Daoy (cell line): Measurements from ENCODE around the gene F3. TPM values are rescaled to one million over a fixed set of nuclear protein-coding genes. Genes with fewer than 3 reads are reported as not detected.

ENCODE experiments used
- DNase-seq: peaks from one replicate; pipeline ENCODE4 v3.0.0-alpha.2; 2015; ENCODE audit warnings: low read depth
- total RNA-seq: library from RNA; depleted of rRNA; stranded (reverse); fragments of >200 nt; shearing (Covaris generic); gene quantifications from 2 replicates; pipeline ENCODE4 v1.2.3, GENCODE V29; 2014; rRNA removed

F3 gene
- total RNA-seq, 1 experiment from 2014 or later: 96.7 TPM

- DNase-seq: peak; percentile 49
These were observed 14.0 kb downstream of the F3 start for GRCh38 chr1:94527447-94528031.

DNA sequence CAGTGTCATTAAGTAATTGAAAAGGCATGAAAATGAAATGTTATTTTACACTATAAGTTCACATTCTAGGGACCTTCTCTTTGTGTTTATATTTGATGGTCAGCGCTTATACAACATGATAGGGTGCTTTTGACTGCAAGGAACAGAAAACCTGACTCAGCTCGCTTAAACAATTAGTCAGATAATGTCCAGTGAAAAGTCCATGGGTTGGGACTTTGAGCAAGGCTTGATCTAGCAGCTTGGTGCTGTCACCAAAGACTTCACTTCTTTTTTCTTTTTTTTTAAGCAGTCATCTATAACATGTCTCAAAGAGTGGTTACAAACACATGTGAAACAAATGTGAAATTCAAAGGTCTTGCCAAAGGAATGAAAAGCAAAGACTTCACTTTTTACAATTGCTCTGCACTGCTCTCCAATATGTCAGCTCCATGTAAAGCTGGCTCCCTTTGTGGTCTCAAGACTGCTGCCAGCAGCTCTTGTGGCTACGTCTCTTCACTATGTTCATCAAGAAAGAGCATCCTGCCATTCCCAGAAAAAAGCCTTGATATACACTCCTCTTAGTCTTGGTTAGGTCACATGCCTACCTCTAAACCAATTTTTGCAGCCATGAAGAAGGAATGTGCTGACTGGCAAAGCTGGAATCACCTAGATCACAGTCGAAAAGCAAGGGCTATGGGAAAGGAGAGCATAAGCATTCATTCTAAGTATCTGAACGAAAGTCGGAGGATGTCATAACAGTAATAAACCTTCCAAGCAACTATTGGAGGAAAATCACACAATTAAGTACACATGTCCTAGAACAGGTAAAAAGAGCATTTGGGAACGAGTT, 15.2 kb downstream of the F3 start:
- DNase-seq: no peak

- no peak for DNase-seq
These were observed 17.0 kb downstream of the F3 start for GRCh38 chr1:94524531-94524930.

DNA sequence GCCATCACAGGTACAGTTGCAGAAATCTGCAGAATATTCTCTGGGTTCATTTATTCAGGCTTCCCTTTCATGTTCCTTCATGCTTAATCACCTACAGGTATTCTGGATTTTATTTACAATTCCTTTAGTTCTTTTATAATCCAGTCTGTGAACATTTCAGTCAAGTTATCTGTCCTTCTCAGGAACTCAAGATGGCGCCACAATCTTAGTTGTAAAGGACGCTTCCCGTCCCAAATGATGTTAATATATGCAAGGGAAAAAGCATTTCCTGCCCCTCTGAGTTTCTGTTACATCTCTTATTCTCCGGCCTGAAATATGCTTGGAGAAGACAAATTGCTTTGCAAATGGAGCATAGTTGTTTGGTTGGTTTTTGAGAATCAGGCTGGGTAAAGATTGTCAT, 19.3 kb downstream of the F3 start:
- peak; percentile 69 for DNase-seq

GRCh38 chr1:94519351-94519750, 22.2 kb downstream of the F3 start:
- no peak for DNase-seq

GRCh38 chr1:94515296-94515947, 26.1 kb downstream of the F3 start:
- DNase-seq: no peak

GRCh38 chr1:94514095-94514727, 27.3 kb downstream of the F3 start:
- DNase-seq: peak; percentile 46

- no peak for DNase-seq
These were observed 28.7 kb downstream of the F3 start for GRCh38 chr1:94512816-94513215.

DNA sequence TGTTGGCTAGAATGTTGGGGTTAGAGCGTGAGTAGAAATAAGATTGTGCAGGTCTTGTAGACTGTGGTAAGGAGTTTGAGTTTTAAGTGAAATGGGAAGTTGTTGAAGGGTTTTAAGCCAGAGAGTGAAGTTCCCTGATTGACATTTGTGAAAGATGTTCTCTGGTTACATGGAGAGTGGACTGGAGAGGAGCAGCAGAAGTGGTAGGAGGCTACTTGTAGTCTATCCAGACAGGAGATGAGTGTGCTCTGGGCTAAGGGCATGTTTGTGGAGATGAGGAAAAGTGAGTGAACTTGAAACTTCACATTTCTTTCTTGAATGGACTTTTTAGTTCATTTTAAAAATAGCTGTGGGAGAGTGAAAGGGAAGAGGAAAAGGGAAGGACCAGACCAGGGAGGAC, 37.0 kb downstream of the F3 start:
- DNase-seq: no peak

- no peak for DNase-seq
These were observed 38.4 kb downstream of the F3 start for GRCh38 chr1:94503153-94503552.

DNA sequence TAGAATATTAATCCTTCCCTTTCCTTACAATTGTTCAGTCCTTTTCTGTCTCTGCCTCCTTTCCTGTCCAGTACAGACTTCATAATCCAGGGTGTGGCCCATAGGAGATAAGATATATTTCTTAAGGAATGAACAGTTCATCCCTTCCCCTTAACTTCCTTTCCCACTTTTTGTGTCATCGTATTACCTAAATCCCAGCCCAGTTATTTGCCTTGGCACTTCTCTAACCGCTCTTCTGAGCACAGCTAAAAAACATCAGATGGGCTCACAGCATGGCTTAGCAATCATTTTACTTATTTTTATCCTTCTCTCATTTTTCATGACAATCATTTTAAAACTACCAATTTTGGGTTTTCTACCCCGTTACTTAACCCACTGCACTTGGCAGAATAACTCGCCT, 39.6 kb downstream of the F3 start:
- DNase-seq: no peak

- DNase-seq: no peak
These were observed 40.1 kb downstream of the F3 start for GRCh38 chr1:94501426-94501825.

GRCh38 chr1:94496076-94496755, 45.3 kb downstream of the F3 start:
- no peak for DNase-seq

DNA sequence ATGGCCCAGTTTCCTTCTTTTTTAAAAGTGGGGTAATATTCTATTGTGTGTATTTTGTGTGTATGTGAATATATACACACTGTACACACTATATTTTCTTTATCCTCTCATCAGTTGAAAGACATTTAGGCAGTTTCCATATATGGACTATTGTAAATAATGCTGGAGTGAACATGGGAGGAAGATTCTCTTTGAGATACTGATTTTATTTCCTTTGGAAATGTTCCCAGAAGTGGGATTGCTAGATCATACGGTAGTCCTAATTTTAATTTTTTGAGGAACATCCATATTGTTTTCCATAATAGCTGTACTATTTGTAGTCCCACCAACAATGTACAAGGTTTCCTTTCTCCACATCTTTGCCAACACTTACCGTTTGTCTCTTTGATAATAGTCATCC, 51.0 kb downstream of the F3 start:
- no peak for DNase-seq

DNA sequence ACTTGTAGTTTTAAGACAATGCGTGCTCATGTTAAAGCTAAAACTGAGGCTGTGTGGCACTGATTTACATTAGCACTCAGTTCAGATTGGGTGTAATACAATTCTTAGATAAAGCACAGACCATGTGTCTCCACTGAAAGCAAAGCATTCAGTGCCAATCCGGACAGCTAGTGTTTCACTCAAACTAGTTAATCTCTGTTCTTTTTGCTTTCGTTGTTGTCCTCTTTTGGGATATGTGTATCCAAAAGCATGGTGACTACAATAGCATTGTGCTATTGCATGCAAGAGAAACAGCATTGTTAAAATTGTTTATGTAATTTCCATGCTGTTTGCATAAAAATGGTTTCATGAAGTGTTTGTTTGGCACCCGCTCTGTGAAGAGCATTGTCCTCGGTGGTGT, 54.6 kb downstream of the F3 start:
- DNase-seq: no peak

GRCh38 chr1:94481473-94481933, 60.1 kb downstream of the F3 start:
- peak; percentile 72 for DNase-seq

DNA sequence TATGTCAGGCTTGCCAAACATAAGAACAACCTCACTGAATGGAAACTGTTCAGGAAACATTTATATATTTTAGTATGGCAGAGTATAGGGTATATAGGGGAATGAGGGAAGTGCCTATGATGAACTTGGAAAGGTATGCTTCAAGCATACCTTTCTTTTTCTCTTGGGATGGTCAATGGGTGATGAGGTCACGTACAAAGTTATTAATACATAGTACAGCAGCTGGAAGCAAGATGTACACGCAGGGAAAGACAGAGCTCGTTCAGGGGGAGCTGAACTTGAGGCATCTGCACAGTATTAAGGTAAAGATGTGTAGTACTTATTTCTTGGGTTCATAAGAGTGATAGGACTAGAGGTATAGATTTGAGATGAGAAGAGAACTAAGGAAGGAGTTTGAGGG, 61.9 kb downstream of the F3 start:
- no peak for DNase-seq

Other genes starting within 250 kb of the F3 start
- gene ABCD3, start 123.4 kb downstream of the F3 start, total RNA-seq: 92.3 and 121 TPM in 2 replicates